DMS114 treated with DMSO at 0.1 percent for 48 hours (cell line): ENCODE results near the gene SLC6A19.

Source experiments
- DNase-seq: peaks from one replicate; lab custom pipeline; 2025; ENCODE audit not compliant: unreplicated experiment; lab: John Stamatoyannopoulos, UW

The SLC6A19 gene

DNA sequence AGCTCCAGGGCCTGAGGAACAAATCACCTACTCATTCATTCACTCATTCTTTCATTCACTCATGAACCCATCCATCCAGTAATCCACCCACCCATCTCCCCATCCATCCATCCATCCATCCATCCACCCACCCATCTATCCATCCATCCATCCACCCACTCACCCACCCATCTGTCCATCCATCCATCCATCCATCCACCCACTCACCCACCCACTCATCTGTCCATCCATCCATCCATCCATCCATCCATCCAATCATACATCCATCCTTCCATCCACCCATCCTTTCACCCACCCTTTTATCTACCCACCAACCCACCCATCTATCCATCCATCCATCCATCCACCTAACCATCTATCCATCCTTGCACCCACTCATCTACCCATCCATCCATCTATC lies 35.5 kb upstream of the SLC6A19 start:
- no peak for DNase-seq

DNA sequence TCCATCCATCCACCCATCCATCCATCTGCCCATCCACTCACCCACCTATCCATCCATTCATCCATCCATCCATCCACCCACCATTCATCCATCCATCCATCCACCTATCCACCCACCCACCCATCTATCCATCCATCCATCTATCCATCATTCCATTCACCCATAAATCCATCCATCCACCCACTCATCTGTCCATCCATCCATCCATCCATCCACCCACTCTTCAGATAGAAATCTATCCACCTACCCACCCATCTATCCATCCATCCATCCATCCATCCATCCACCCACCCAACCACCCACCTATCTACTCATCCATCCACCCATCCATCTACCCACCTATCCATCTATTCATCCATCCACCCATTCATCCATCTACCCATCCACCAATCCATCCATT lies 35.0 kb upstream of the SLC6A19 start:
- DNase-seq, result no peak

DNA sequence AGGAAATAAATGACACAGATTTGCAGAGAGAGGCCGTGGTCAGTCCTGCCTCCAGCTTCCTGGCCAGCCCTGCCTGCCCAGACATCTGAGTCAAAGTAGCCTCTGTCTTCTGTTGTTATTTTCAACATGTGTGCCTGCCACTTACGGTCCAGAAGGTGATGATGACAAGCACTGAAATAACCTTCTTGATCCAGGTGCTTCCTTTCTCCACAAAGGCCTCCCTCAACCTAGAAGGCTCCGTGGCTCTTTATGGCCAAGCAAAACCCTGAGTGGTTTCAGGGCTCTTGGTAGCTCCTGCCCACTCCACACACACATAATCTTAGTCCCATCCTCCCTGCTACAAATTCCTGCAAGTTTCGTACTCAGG lies 34.1 kb upstream of the SLC6A19 start:
- no peak for DNase-seq

DNA sequence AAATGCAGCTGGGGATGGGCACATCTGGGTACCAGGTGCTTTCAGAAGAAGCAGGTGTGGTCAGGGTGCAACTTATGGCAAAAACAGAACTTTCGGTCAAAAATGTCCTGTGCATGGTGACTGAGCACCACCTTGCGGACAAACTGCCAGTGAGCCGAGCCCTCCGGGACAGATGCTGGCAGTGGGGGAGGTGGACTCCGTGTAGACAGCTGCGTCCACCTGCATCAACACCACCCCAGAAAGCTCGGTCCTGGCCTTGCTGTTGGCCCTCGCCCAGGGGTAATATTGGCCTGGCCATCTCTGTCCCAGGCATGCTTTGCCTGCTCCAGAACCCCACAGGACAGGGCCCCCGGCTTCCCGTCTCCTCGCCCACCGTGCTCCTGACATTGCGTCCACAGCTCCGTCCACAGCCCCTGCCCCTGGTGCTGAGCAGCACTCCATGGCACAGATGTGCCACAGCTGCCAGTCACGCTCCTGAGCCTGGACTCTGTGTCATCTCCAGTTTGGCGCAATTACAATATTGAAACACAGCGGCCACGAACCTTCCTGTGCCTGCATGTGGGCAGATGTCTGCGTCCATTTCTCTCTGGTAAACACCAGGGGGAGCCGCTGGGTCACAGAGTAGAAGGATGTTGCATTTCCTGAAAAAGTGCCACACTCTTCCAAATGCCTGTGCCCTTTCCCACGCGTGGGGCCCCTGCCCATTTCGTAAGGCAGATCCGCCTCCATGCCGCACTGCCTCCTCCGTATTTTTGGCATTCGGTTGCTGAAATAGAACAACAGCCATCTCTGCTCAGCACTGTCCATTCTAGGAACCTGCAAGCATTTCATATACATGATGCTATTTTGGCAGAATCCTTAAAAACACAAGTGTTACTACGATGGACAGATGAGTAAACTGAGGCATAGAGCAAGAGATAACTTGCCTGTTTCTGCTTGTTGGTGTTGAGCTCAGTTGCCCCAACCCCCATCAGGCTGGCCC lies 33.4 kb upstream of the SLC6A19 start:
- peak; percentile 46 for DNase-seq

DNA sequence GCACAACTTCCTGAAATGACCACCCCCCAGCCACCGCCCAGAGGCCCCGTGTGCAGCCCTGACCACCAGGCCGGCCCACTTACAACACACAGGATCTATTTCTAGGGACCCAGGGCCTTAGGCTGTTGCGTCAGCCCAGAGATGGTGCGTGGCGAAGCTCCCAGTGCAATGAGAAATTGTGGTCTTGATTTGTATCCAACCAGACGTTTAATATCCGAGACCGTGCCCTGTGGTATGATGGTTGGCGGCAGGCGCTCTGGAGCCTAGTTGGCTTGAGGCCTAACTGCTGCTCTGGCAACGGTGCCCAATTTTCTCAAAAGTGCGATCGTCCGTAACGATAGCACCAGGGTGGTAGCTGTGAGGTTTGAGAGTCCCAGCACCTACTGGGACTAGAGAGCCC lies 32.6 kb upstream of the SLC6A19 start:
- DNase-seq, result no peak

DNA sequence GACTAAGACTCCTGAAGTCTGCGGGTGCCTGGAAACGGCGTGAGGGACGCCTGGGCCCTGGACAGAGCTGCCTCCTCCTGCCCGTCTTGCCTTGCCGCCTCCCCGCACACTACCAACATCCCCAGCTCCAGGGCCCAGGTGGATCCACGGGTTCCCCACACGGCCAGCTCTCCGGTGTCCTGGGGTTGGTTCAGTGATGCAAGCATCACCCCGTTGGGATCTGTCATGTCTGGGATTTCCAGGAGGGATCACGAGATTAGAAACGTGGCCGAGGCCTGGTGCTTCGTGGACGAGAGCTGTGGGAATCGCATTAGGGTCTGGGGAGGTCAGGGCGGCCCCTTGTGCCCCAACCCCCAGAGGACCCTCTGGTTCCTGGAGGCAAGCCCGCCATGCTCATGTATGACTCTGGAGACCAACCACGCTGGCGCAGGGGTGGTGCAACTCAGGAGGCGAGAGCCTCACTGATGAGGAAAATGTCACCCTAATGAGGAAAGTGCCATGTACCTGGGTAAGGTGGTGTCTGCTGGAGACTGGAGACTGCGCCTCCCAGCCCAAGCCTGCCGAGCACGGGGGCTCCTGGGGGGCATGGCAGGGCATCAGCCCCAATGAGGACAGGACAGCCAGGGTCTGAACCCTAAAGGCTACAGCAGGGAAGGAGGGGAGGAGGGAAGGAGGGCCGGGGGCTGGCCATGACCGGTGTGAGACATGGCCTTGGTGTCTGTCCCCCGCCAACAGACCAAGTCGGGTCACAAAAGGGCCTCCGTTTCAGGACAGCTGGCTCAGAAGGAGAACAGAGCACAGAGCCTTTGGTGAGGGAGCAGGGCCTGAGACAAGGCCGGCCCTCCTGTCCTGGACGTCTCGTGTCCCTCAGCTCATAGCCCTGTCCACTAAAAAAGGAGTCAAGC lies 31.9 kb upstream of the SLC6A19 start:
- DNase-seq, result no peak

DNA sequence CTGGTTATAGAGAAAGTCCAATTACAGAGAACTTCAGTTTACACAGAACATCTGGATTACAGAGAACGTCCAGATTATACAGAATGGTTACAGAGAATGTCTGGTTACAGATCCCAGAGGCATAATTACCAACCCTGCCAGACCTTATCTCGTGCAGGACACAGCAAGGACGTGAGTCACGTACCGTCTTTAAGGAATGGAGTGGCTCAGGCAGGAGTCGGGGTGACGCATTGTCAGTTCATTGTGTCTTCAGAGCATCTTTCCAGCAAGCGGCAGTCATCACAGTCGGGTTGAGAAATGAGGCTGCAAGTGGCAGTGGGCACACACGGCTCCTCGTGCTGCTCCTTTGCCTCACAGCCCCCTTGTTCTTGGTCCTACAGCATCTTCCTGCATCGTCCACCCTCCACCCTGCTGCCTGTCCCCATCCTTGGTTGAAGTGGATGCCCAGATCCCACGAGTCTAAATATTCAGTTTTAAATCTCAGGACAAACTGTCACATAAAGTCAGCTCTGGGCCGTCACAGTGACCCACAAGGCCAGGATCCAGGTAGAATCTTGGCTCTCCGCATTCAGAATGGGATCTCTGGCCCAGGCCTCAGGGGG lies 30.0 kb upstream of the SLC6A19 start:
- no peak for DNase-seq

DNA sequence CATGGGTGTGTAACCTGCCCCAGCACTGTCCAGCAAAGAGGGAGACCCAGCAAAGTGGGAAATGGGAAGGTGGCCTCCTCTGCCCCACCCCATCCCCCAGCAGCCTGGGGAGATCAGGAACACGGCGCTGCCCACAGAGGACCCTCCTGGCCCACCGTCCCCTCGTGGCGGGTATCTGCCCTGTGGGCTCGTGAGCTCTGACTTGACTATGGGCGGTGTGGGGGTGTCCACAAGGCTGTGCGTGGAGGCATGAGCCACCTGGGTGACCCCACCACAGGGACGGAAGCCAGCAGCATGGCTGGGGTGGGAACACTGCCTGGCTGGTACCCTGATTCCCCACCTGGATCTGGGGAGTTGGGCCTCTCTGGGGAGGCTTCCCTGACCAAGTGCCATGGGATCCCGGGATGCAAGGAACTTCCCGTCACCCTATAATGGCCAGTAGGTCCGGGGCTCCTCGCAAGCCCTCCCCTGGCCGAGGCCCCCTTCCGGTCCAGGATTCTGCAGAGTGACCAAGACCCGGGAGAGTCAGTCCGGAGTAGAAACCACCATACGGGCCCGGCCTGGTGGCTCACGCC lies 29.3 kb upstream of the SLC6A19 start:
- DNase-seq, result no peak

DNA sequence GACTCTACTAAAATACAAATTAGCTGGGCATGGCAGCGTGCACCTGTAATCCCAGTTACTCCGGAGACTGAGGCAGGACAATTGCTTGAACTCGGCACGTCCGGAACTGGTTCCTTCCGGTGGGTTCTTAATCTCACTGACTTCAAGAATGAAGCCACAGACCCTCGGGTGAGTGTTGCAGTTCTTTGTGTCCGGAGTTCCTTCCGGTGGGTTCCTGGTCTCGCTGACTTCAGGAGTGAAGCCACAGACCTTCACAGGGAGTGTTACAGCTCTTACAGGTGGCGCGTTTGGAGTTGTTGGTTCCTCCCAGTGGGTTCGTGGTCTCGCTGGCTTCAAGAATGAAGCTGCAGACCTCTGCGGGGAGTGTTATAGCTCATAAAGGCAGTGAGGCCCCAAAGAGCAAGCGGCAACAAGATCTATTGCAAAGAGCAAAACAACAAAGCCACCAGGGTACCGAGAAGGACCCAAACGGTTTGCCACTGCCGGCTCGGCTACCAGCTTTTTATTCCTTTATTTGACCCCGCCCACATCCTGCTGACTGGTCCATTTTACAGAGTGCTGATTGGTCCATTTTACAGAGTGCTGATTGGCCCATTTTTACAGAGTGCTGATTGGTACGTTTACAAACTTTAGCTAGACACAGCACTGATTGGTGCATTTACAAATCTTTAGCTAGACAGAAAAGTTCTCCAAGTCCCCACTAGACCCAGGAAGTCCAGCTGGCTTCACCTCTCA lies 28.6 kb upstream of the SLC6A19 start:
- no peak for DNase-seq

DNA sequence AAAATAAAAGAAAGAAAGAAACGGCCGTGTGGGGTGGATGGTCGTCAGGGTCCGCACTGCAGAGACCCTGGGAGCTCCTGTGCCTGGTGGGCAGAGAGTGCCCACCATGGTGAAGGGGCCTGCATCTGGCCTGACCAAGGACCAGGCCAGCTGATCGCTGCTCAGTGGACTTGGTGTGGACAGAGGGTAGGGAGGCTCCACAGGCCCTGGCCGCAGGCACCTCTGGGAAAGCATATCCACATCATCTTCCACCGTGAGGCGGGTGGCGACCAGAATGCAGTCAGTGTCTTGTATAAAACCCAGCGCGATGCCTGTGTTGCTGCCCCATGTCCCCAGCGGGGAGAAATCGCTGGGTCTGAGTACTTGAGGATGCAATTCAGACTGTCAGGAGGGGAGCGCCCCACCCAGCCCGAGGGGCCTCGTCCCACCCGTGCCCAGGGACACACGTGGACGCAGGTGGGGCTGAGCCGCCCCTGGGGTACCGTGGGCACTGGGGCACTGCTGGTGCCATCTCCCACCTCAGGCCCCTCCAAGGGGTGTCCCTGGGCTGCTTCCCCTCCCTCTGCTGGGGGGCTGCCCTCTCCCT lies 27.8 kb upstream of the SLC6A19 start:
- no peak for DNase-seq

DNA sequence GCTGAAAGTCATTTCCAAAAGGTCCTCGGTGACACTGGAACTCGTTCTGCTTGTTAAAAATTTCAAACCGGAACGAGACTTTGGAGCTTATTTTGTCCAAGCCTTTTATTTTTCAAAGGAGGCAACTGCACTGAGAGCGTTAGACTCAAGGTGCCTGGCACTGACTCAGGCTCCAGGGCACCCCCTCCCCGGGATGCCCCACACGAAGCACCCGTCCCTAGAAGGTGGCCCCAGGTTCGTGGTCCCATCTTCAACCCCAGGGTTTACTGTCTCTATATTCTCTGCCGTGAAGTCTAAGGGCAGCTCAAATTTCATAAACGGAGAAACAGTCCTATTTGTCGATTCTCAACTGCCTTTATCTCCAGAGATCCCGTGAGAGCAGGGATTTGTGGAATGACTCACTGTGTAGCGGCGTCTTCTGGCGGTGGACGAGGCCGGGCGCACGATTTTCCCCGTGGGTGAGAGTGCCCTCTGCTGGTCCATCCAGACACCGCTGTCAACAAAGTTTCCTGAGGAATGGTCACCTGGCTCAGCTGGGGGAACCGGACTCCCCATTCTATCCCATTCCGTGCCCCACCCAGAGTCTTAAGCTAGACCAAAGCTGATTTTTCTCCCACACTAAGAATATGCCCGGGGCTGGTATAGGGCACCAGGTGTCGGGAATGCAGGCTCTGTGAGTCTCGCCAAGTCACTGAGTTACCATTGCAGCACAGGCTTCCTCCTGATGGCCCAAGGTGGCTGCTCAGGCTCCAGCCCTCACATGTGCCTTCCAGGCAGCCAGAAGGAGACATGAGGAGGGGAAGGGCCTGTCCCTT lies 27.1 kb upstream of the SLC6A19 start:
- no peak for DNase-seq

DNA sequence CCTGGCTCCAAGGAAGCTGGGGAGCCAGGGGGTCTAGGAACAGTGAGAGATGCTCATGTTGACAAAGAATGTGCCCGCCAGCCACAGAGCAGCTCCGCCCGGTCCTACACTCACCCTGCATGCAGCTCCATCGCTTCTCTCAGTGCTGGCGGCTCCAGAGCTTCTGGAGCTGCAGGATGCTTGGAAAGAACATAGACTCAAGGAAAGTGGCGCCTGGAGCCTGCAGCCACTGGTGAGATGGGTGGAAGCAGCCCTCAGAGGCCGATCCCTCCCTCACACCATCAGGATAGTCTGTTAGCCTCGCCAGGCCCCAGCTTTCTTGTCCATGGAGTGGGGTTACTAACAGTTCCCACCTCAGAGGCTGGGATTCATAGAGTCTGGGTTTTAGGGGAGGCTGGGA lies 26.4 kb upstream of the SLC6A19 start:
- DNase-seq, result no peak

DNA sequence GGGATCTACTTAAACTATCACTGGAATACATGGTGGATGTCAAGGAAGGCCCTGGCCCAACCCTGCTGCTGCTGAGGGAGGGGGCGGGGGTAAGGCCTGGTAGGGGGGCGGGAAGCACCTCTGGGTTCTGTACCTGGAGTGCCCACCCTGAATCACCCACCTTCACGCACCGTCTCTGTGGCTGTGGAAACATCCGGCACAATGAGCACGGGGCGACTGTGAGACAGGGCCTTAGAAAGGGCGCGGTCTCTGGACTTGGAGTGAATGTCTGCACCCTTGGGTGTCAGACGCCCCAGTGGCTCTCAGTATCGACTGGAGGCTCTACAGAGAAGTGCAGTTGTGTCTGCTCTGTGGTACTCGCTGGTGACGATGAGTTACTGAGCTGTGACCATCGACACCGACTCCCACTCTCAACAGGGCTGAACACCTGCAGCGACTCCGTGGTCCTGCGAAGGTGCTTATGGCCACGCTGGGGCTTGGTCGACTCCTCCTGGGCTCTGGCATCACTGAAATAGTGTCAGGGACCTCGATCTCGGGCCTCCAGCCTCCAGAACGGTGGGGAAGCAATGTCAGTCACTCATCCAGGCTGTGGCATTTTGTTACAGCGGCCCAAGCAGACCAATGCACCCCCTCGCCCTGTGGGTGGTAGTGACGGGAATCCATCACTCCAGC lies 25.5 kb upstream of the SLC6A19 start:
- DNase-seq, result no peak

DNA sequence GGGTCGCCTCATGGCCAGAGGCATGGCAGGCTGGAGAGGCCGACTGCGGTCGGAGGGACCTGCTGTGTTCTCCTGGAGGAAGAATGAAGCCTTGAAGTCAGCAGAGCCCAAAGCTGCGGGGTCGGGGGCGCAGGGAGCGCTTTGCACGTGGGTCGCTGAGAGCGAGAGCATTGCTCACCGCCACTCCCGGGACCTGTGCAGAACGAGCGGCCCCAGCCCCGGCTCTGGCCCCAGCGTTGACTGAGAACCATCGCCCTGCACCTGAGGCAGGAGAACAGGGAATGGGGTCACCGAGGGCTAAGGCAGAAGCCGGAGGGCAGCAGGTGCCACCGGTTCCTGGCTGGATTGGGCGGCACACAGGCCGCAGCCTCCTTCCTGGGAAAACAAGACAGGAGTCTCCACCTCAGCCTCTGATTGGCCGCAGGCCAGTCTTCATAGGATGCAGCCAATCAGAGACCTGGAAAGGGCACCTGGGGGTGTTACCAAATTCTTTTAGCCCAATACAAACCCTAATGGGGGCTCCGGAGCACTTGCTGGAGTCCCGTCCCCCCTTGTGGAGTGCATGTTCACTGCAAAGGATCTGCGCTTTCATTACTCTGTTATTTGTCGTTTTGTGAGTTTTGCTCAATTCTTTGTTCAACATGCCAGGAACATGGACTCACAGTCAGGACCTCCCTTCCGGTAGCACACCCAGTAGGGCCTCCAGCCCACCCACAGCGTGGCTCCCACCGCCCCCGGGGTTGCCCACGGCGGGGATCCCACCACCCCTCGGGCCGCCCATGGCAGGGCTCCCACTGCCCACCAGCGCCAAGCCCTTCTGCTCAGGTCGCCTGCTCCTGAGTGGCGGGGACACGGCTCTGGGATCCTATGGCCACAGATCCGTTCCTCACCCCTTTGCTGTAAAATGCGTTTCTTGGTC lies 24.7 kb upstream of the SLC6A19 start:
- DNase-seq, result no peak

DNA sequence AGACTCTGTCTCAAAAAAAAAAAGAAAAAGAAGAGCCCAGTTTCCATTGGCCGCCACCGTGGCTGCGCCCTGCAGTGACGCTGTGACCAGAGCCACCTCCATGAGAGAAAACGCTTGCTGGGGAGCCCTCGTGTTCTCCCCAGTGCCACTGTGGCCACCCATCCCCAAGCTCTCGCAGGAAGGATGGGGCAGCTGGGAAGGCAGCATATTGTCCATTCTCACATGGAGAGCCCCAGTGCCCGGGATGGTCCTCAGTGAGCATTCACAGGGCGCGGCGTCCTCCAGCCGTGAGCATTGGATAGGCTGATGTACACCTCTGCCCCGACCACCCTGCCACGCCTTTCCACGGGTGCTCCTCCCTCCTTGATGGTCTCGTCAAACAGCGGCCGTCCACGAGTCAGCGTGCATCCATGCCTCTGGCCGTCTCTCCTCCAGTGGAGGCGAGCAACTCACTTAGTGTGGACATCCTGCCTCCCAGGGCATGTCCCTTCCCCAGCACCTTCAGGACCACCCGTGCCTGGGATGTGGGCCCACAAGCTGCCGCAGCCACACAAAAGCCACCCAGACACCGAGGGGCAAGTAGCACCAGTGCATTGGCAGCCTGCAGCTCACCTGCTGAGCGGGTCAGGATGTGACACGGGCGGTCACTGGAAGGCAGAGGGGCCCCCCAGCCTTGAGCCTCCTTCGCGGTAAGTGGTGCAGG lies 23.4 kb upstream of the SLC6A19 start:
- DNase-seq, result no peak

DNA sequence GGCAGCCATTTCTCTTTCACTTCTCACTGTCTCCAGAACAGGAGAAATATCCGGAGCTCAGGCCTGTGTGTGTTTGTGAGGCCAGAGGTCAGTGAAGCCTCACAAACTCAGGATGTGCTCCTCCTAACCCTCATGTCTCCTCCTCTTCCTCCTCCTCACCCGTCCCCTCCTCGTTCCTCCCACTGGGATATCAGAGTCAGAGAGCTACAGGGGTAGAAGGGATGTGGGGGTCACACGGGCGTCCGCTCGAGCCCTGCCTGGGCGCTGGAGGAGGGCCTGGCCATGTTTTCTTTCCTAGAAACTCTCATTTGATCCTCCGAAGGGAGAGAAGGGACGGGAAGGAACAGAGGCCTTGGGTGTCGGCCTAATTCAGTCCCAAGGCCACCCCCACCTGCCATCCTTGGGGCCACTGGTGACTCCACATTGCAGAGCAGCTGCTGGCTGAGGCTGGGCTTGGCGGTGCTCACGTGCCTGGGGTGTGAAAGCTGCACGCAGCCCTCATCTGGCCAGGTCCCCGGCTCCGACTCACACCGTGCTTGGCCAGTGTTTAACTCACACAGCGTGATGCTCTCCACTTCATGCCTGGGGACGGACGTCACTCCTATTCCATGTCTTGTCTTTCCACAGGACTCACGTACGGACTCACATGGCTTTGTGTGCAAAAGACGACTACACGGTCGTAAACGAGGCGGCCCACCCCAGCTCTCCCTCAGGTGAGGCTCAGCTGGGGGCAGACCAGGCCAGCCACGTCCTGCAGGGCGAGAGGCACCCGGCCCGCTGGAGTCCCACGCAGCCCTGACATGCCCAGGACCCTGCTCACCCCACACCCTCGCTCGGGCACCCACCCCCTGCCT lies 22.6 kb upstream of the SLC6A19 start:
- DNase-seq, result no peak
